ENCODE data around the gene IKZF5.
A peak's percentile ranks its signal among the peaks of the same experiment; 100 is the strongest.

The IKZF5 gene

GRCh38 chr10:123007558-123008354 is 839 bp downstream of the IKZF5 start:
- TF ChIP-seq CTCF (IDR thresholded peaks at IDR 0.05; ENCODE audit: low read depth, low read length) = no peak
- peak overlapping the region; percentile 96 to 99 for H3K4me3 ChIP-seq (replicated peaks in 1 of 2; ENCODE audit: low read depth in 2 of 2, low read length in 2 of 2)
- peak; percentile 45 to 64 for DNase-seq (ENCODE audit: low read depth in 2 of 2)

DNA sequence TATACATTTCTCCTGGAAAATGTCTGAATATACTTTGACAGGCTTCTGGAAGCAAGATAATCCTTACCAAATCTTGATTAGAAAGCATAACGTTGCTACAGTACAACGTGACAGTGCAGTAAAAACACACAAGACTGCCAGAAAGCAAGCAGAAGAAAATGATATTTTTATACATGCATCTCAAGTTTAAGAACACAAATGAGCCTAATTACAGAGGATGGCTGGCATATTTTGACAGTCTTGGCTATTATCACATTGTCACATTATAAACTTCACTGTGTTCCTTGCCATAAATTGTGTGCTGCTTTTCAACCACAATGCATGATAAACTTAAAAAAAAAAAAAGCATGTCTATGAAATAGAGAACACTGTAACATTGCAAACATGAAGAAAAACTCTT is 4.3 kb downstream of the IKZF5 start:
- H3K4me3 ChIP-seq (replicated peaks in 1 of 2; ENCODE audit: low read depth in 2 of 2, low read length in 2 of 2) = no peak overlapping the region
- TF ChIP-seq CTCF (IDR thresholded peaks at IDR 0.05; ENCODE audit: low read depth, low read length) = no peak

GRCh38 chr10:123001370-123001769 is 7.2 kb downstream of the IKZF5 start:
- no peak overlapping the region for H3K4me3 ChIP-seq (replicated peaks in 1 of 2; ENCODE audit: low read depth in 2 of 2, low read length in 2 of 2)
- TF ChIP-seq CTCF (IDR thresholded peaks at IDR 0.05; ENCODE audit: low read depth, low read length) = no peak
- no peak for DNase-seq (ENCODE audit: low read depth in 2 of 2)

More for the DNA sequence above, 4.3 kb downstream of the IKZF5 start:
- DNase-seq (ENCODE audit: low read depth in 2 of 2) = no peak

DNA sequence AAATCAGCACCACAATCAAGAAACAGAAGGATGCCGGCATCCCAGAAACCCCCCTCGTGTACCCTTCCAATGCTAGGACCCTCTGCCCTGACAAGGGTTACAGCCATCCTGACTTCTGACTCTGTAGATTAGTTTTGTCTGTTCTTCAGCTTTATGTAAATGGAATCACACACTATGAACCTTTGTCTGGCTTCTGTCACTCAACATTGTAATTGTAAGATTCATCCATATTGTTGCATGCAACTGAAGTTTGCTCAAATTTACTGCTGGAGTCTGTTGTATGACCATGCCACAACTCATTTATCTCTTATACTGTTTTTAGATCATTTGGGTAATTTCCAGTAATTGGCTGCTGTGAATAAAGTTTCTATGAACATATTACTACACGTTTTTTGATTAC is 8.4 kb downstream of the IKZF5 start:
- no peak for TF ChIP-seq CTCF (IDR thresholded peaks at IDR 0.05; ENCODE audit: low read depth, low read length)
- no peak overlapping the region for H3K4me3 ChIP-seq (replicated peaks in 1 of 2; ENCODE audit: low read depth in 2 of 2, low read length in 2 of 2)
- DNase-seq (ENCODE audit: low read depth in 2 of 2) = no peak

GRCh38 chr10:122999347-122999746 is 9.2 kb downstream of the IKZF5 start:
- DNase-seq (ENCODE audit: low read depth in 2 of 2) = peak in 1 of 2 donors; percentile 7
- TF ChIP-seq CTCF (IDR thresholded peaks at IDR 0.05; ENCODE audit: low read depth, low read length) = no peak
- no peak overlapping the region for H3K4me3 ChIP-seq (replicated peaks in 1 of 2; ENCODE audit: low read depth in 2 of 2, low read length in 2 of 2)

GRCh38 chr10:122998934-122999333 is 9.7 kb downstream of the IKZF5 start:
- H3K4me3 ChIP-seq (replicated peaks in 1 of 2; ENCODE audit: low read depth in 2 of 2, low read length in 2 of 2) = no peak overlapping the region
- DNase-seq (ENCODE audit: low read depth in 2 of 2) = no peak
- no peak for TF ChIP-seq CTCF (IDR thresholded peaks at IDR 0.05; ENCODE audit: low read depth, low read length)

All from cardiac fibroblast (primary cell).